Ramos (cell line): ENCODE data around the gene NLRC4.
"Not testable (repeated sequence)": the region's sequence is repeated elsewhere in the genome, so short reads cannot be mapped to it uniquely, and the experiment has no call there.

Source experiments
- in situ Hi-C: fragments of 300-500 bp; cut with MboI; formaldehyde crosslinking; loops from one replicate; pipeline ENCODE4 v1.14.3; 2022; ENCODE audit warnings: low sequenced_read_pairs; ENCODE audit not compliant: unreplicated experiment

NLRC4 gene

GRCh38 chr2:32249731-32250236, 14.9 kb downstream of the NLRC4 start:
- in situ Hi-C loops = no loop called here

- in situ Hi-C loops = no loop called here
These were observed 16.4 kb downstream of the NLRC4 start for GRCh38 chr2:32248299-32248698.

GRCh38 chr2:32246911-32247310, 17.8 kb downstream of the NLRC4 start:
- in situ Hi-C loops = no loop called here

GRCh38 chr2:32242331-32242730, 22.4 kb downstream of the NLRC4 start:
- in situ Hi-C loops = no loop called here

DNA sequence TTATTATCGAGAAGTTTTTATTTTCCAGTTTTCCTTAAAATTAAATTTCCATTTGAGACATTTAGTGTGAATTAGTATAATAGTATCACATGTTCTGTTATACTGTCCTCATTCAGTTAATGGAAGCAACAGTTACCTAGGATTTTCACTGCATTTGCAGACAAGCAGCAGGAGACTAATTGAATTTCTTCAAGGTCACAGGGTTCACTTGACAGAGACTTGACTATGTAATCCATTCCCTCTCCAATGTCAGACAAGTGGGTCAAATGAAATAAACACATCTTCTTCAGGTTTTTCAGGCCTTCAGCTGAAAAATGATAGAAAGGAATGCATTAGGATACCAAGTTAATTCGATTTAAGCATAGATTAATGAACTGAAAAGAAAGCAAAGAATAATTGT, 26.7 kb downstream of the NLRC4 start:
- in situ Hi-C loops = no loop called here

DNA sequence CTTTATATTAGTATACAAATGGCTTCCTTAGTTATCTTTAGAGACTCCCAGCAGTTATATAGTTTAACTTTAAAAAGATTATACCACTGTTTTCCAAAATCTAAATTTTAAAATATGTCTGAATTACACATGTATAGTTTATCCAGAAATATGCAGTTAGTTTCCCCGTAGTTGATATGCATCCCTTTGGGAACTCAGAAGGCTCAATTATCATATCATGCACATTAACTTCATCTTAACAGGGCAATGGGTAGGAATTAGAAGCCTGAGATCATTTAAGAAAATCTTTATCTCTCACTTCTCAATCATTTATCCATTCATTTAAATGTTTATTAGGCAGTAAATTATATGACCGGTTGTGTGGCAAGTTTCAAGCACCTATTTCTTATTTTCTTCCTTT, 27.2 kb downstream of the NLRC4 start:
- in situ Hi-C loops = no loop called here

GRCh38 chr2:32235315-32235714, 29.4 kb downstream of the NLRC4 start:
- in situ Hi-C loops = no loop called here

DNA sequence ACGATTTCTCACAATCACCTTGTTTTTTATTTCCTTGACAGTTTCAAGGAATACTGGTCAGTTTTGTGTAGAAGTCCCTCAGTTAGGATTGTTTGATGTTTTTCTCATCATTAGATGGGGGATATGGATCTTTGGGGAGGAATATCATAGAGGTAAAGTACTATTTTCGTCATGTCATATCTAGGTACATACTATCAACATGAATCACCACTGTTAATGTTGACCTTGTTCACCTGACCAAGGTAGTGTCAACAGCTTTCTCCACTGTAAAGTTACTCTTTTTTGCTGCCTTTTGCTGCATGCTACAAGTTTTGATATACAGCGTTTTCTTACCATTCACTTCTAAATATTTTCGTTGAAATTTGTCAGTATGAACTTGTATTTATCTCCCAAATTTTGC, 32.7 kb downstream of the NLRC4 start:
- in situ Hi-C loops = no loop called here

- in situ Hi-C loops = no loop called here
These were observed 35.1 kb downstream of the NLRC4 start for GRCh38 chr2:32229635-32230034.

GRCh38 chr2:32228181-32228580, 36.5 kb downstream of the NLRC4 start:
- in situ Hi-C loops = no loop called here

GRCh38 chr2:32227492-32227891, 37.2 kb downstream of the NLRC4 start:
- in situ Hi-C loops = no loop called here

DNA sequence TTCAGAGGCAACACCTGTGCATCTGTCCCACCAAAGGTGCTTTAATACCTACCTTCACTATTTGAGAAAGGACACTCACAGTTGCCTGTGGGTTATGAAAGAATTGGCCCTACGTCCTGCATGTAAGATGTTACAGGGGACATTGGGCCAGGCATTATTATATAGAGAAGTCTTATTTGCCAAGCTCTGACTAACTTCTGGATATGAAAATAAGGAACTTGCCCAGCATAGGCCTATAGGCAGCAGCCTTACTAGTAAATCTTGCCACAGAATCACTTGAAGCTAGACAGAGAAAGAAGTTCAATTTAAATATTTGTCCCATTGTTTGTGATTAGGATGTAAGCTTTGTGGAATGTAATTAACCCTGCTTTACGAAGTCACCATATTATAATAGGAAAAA, 41.7 kb downstream of the NLRC4 start:
- in situ Hi-C loops = no loop called here

GRCh38 chr2:32220445-32220844, 44.2 kb downstream of the NLRC4 start:
- in situ Hi-C loops = no loop called here

- in situ Hi-C loops = no loop called here
These were observed 52.4 kb downstream of the NLRC4 start for GRCh38 chr2:32212295-32212694.

- in situ Hi-C loops = no loop called here
These were observed 53.8 kb downstream of the NLRC4 start for GRCh38 chr2:32210767-32211408.

DNA sequence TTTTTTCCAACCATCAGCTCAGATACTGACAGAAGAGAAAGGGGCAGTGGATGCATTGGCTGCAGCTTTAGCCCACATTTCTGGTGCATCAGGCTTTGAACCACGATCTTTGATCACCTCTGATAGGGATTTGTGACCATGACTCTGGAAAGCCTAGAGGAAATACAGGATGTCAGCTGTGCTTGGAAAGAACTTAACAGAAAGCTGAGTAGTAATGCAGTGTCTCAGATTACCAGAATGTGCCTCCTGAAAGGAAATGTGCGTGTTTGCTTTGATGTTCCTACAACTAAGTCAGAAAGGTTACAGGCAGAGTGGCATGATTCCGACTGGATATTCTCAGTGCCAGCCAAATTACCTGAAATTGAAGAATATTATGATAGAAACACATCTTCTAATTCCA, 61.3 kb downstream of the NLRC4 start:
- in situ Hi-C loops = not testable (repeated sequence)

GRCh38 chr2:32200814-32201213, 63.9 kb downstream of the NLRC4 start:
- in situ Hi-C loops = no loop called here

GRCh38 chr2:32192418-32192817, 72.3 kb downstream of the NLRC4 start:
- in situ Hi-C loops = no loop called here

DNA sequence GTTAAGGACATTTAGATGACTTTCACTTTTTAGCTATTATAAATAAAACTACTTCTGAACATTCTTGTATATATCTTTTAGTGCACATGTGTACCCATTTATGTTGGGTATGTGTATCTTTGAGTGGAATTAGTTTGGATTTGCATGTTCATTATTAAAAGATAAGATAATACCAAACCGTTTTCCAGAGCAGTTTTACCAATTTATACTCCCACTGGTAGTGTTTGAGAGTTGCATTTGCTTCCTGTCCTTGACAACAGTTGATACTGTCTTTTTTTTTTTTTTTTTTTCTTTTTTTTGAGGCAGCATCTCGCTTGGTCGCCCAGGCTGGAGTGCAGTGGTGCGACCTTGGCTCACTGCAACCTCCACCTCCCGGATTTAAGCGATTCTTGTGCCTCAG, 75.7 kb downstream of the NLRC4 start:
- in situ Hi-C loops = no loop called here

DNA sequence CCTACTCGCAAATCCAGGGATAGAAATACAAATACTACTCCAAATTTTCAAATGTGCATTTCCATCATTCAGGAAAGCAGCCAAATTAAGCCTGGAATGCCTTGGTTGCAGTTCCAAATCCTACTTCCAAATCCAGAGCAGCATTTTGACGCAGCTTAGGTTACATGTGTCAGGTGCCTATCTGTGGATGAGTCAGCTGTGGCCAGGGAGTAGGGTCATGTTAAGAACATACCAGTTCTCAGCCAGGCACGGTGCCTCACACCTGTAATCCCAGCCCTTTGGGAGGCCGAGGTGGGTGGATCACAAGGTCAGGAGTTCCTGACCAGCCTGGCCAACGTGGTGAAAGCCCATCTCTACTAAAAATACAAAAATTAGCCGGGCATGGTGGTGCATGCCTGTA, 82.0 kb downstream of the NLRC4 start:
- in situ Hi-C loops = no loop called here
